Fibroblast of peridontal ligament (primary cell): ENCODE data around the gene CPT1B.
"Not testable (repeated sequence)": the region's sequence is repeated elsewhere in the genome, so short reads cannot be mapped to it uniquely, and the experiment has no call there.

Source experiments
- DNase-seq: peaks from one replicate; pipeline ENCODE4 v3.0.0-alpha.2; 2010; ENCODE audit errors: extremely low read depth

CPT1B gene

DNA sequence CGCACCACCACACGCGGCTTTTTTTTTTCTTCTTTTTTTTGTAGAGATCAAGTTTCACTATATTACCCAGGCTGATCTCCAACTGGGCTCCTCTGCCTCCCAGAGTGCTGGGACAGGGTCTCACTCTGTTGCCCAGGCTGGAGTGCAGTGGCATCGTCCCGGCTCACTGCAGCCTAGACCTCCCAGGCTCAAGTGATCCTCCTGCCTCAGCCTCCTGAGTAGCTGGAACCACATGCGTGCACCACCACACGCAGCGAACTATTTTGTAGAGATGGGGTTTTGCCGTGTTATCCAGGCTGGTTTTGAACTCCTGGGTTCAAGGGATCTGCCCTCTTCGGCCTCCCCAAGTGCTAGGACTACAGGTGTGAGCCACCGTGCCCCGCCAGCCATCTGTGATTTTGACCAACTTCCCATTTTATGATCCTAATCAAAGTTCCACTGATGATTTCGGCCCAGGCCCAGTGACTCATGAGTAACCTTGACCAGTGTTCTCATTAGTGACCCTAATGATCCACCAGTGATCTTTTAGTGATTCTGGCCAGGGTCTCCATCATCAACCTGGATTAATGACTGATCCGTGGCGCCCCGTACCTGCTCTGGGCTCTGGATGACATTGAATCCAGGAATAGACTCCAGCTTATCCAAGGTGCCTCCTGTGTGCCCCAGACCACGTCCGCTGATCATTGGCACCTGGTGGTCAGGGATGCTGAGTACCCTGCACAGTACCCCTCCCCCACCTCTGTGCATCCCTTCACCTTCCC, 50.1 kb downstream of the CPT1B start:
- no peak for DNase-seq

DNA sequence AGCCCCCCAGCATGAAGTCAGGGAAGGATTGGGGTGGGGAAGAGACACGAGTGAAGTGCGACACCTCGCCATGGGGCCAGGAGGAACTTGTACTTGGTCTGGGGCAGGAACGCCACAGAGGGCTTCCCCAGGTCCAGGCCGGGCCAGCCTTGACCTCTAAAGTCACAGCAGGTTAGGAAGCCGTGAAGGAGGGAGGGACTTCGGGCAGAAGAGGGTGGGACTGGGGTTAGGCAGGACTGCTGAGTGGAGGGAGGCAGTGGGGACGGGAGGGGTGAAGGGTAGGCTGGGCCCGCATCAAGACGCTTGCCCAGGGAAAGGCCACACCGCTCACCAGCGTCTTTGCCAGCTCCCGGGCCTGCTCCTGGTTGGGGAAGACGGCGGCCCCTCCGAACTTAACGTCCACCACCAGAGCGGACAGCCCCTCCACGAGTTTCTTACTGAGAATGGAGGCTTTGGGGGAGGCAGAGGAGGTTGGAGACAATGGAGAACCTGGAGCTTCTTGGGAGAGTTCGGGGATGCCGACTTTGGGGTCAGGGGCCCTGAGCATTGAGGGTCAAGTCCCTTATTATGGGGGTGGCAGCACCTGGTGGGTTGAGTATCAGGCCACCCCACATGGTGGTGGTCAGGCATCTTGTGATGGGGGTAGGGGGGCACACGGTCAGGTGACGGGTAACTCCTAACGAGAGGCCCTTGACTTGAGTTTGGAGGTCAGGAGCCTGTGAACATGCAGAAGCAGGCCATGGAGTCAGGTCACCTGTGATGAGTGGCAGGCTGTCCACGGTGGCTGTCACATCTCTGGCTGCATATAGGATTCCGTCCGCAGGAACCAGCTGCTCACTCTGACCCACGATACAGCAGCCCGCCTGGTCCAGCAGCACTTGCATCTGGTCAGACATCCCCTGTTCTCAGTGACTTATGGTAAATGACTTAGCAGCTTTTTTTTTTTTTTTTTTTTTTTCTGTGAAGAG, 51.1 kb downstream of the CPT1B start:
- no peak for DNase-seq

DNA sequence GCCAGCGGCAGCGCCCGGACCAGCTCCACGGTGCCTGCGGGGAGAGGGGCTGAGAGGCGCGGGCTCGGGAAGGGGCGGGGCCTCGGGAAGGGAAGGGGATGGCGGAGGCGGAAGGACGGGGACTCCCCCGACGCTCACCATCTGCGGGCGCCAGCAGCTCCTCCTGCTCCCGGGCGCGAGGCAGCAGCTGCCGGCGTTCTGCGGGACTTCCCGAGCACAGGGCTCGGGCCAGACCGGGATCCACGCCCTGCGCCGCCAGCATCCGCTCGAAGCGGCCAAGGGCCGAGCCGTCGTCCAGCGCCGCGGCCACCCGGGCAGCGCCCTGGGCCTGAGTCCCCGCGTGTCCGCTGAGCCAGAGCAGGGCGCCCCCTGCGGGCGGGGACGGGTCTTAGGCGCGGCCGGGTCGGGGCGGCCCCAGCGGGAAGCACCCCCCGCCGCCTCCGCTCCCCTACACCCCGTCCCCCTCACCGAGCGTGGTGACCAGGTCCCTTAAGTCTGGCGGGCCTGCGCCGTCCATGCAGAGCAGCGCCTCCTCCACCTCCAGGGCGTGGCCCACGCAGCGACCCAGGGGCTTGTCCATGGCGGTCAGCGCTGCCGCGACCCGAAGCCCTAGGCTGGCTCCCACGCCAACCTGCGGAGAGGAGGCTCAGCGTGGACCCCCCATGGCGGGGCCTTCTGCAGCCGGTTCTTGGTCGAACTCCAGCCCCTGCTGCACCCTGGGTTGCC, 52.0 kb downstream of the CPT1B start:
- peak; percentile 59 for DNase-seq

DNA sequence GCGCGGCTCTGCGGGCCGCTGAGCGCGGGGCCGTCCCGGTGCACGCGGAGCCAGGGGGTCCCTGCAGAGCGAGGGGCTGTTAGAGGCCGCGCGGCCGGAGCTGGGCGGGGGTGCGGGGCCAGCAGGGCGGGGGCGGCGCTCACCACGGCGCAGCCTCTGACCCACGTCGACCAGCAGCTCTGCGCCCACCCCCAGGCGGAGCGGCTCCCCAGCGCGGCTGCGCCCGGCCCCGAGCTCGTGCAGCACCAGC, 52.4 kb downstream of the CPT1B start:
- DNase-seq: no peak

DNA sequence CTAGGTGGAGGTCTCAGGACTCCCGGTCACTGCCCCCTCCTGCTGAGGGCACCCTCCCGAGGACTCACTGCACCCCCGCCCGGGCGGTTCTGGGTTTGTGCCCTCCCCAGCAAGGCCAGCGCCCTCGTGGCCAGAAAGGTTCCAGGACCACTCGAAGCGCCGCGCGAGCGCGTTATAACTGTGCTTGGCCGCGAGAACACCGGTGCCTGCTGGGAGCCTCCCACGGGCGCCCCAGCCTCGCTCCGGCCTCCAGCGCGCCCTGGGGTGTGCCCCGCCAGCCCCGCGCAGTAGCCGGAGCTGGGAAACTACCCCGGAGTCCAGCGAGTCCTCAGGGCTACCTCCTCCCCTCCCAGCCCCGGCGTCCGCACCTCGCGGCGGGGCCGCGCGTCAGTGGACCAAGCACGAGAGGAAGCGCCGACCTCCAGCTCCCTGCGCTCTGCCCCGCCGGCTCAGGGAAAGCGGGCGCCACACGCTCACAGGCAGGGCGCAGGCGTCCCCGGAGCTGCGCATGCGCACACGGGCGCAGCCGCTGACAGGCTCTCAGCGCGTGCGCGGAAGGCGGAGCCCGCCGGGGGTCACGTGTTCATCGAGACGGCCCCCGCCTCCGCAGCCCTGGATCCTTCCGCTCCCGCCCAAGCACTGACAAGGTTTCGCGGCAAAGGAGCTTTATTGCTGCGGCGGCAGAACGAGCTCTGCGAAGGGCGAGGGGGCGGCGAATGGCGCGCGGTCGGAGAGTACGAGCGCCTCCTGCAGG, 52.9 kb downstream of the CPT1B start, which contains the start of gene SCO2:
SCO2 (minus strand) TSS at position 495 of the 754 bp plus-strand sequence. CDS start 1,187 bp downstream, outside the sequence.
- peak; percentile 94 for DNase-seq

DNA sequence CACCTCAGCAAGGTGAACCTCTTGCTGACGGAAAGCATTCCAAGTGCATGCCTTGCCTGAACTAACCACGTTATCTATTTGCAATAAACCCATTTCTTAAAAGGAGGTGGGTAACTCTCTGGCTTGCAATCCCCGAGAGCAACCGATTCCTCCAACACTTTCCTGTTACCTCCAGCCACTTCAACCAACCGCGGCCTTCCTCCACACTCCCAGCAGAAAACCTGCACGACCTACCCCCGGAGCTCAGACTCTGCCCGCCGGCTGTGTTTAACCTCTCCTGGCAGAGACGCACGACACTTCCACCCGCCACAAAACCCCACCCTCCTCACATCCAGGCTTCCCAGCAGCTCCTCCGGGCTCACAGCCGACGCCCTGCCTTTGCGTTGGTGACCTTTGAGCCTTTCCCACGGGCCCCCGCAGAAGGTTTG, 53.5 kb downstream of the CPT1B start:
- DNase-seq: no peak

DNA sequence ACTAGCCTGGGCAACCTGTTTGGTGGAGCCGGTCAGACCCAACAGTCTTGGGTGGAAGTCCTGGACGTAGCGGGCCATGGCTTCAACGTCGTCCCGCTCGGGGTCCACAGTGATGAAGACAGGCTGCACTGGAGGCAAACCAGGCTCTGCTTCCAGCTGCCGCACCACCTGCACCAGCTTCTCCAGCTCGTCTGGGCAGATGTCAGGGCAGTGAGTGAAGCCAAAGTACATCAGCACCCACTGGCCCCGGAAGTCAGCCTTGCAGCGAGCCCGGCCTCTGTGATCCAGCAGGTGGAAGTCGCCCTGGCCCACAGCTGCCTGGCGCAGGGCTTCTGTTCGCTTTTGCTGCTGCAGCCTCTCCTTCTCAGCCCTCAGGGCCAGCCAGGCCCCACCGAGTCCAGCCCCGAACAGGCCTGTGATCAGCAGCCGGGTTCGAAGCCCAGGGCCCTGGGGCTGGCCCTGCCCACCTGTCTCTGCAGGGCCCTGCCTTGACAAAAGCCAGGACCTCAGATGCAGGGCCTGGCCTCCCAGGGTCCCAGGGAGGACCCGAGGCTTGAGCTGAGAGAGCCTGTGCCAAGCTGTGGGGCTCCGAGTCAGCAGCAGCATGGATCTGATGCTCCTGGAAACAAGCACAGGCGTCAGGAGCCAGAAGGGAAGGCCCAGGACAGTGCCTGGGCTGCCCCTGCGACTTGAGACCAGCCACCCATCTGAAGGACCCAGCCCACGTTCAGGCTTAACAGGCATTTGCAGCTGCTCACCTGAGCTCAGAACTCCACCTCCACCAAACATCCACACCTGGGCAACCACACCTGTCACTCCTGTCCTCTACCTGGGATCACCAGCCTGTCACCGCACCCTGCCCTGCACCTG, 54.2 kb downstream of the CPT1B start:
- no peak for DNase-seq

DNA sequence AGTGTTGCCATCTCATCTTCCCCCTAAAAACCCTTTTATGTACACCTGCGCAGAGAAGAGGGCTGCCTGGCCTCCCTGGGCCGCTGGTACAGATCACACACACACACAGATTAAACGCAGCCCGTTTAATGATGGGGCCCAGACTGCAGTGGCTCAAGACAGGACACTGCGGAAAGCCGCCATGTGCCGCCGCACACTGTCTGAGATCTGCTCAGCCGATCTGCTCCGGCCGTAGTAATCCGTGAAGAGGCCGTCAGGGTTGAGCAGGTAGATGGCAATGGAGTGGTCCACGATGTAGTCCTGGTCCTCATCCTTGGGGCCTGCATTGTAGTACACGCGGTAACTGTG, 54.8 kb downstream of the CPT1B start:
- no peak for DNase-seq

DNA sequence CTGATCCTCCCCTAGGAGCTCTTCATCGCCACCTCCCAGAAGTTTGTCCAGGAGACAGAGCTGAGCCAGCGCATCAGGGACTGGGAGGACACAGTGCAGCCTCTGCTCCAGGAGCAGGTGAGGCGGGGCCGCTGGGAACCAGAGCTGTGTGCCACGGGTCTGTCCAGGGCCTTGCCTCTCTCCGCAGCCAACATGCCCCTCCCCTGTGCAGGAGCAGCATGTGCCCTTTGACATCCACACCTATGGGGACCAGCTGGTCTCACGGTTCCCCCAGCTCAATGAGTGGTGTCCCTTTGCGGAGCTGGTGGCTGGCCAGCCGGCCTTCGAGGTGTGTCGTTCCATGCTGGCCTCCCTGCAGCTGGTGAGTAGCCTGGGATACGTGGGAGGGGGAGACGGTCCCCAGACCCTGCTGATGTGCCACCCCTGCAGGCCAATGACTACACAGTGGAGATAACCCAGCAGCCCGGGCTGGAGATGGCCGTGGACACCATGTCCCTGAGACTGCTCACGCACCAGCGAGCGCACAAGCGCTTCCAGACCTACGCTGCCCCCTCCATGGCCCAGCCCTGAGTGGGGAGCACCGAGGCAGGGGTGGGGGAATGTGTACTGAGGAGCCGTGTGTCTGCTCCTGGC, 55.3 kb downstream of the CPT1B start:
- DNase-seq: no peak

DNA sequence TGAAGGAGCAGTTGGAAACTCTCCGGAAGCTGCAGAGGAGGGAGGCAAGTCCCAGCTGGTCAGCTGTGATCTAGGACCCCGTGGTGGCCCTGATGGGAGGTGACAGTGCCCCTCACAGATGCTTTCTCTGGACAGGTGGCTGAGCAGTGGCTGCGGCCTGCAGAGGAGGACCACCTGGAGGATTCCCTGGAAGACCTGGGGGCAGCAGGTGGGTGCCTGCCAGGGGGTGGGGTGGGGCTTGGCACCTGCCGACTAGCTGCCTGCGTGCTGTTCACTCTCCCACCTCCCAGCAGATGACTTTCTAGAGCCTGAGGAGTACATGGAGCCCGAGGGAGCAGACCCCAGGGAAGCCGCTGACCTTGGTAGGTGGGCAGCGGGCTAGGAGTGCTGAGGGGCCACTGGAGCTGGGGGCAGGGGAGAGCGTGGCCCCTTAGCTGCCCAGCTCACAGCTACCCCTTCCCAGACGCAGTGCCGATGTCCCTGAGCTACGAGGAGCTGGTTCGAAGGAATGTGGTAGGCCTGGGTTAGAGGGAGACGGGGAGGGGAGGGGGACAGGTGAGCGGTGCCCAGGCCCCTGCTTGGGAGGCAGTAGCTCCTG, 55.9 kb downstream of the CPT1B start:
- DNase-seq: no peak

DNA sequence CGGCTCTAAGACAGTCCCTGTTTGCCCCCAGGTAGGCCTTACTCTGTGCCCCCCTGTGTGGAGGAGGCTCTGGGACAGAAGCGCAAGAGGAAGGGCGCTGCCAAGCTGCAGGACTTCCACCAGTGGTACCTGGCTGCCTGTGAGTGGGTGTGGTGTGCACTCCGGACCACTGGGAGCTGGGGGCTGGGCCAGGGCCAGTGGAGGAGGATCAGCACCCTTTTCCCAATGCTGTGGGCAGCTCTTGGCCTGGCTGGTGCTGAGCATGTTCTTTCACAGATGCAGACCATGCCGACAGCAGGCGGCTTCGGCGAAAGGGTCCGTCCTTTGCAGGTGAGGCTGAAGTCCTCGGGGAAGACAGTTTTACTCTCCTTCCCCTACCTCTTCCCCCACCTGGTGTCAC, 56.5 kb downstream of the CPT1B start:
- DNase-seq: no peak

DNA sequence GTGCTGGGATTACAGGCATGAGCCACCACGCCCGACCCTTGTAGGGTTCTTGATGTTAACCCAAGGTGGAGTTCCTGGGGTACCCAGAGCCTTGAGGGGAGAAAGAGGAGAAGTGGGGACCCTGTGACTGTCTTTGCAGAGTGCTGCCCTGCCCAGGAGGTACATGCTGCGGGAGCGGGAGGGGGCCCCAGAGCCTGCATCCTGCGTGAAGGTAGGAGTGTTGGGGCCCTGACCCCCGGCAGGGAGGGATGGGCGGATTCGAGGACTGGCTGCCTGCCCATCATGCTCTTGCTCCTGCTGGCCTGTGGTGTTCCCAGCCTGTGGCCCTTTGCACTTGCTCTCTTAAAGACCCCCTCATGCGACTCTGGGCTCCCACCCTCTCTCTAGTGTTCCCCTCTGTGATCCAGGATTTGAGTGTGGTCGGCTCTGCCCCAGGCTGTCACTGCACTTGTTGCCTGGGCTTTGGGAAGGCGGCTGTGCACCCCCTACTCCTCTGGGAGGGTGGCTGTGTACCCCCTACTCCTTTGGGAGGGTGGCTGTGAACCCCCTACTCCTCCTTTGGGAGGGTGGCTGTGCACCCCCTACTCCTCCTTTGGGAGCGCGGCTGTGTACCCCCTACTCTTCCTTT, 57.3 kb downstream of the CPT1B start:
- no peak for DNase-seq

DNA sequence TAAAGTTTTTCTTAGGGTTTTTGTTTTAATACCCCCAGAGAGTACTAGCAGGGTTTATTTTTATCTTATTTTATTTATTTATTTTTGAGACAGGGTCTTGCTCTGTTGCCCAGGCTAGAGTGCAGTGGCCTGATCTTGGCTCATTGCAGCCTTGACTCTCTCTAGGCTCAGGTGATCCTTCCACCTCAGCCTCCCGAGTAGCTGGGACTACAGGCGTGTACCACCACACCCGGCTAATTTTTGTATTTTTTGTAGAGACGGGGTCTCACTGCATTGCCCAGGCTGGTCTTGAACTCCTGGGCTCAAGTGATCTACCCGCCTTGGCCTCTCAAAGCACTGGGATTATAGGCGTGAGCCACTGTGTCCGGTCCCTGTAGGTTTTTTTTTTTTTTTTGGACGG, 58.0 kb downstream of the CPT1B start:
- not testable (repeated sequence) for DNase-seq

DNA sequence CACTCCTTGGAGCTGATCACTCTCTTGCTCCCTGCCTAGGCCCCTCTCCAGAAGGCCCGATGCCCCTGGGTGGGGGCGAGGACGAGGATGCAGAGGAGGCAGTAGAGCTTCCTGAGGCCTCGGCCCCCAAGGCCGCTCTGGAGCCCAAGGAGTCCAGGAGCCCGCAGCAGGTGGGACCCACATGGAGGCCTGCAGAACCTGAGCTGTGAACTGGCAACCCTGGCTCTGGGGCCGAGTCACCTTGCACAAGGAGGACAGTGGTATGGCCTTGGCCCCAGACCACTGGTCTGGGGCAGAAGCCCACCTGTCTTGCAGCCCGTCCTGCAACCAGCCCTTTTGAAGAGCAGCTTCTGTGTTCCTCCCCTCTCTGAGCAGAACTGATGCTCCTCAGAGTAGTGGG, 59.1 kb downstream of the CPT1B start:
- DNase-seq: no peak
